ENCODE data around the gene PTGFRN.
A peak's percentile ranks its signal among the peaks of the same experiment; 100 is the strongest.
"Not testable (repeated sequence)": the region's sequence is repeated elsewhere in the genome, so short reads cannot be mapped to it uniquely, and the experiment has no call there.

The PTGFRN gene

DNA sequence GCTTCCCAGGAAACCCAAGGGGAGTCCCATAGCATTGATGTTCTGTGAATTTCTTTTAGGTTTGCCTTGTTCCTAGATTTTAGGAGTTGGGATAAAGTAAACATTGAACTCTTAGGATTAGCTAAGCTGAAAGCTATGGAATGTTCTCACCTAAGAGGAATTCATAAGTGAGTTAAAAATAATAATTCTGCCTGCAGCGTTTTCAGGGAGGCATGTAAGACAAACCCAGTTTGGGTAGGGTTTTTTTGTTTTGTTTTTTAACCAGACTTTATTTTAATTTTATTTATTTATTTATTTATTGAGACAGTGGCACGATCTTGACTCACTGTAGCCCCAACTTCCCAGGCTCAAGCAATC lies 62.9 kb downstream of the PTGFRN start:
- no peak for DNase-seq

GRCh38 chr1:116980309-116980708 lies 70.6 kb downstream of the PTGFRN start:
- not testable (repeated sequence) for DNase-seq

DNA sequence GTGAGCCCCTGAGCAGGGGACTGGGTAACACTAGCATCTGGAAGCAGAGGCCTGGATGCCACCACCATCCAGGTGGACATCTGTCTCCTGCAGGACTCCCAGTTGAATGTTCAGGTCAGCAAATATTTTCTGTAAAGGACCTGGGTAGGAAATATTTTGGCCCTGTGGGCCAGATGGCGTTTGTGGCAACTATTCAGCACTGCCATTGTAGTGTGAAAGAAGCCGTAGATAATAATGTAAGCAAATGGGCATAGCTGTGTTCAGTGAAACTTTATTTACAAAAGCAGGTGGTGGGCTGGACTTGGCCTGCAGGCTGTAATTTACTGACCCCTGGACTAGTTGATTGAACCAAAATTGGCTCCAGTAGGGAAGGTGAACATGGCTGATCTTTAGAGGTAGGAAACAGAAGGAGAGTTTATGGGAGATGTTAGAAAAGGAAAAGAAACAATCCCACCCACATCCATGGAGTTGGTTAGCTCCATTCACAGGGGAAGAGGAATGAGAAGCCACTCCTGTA lies 71.9 kb downstream of the PTGFRN start:
- DNase-seq, result no peak

DNA sequence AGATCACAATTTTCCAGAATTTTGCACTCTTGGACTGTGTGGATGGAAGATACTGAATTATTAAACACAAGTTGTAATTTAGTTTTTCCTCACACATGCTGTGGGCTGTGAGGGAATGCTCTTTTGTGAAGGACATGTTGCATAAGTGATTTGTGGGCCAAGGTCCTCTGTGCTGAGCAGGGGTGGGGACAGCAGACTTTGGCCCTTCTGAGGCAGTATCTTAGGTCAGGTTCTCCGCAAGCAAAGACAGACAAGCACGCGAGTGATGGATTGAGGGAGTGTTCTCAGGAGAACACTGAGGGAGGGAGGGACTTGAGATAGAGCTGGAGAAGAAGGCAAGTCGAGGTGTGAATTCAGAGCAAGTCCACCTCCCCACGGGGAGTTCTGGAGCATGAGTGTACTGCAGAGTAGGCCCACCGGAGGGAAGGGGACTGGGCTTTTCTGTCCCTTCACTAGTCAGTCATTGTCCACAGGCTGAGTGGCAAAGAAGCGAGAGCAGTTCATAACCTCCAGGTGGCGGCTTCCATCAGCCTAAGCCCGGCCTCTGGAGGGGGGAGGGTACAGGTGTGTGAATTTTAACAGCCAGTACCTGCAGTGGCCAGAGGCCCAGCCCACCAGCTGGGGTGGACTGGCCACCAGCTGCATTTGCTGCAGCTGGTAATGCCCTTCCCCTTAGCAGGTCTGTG lies 72.7 kb downstream of the PTGFRN start:
- no peak for DNase-seq

GRCh38 chr1:116983112-116983511 lies 73.4 kb downstream of the PTGFRN start:
- DNase-seq, result no peak

GRCh38 chr1:116983678-116984077 lies 74.0 kb downstream of the PTGFRN start:
- no peak for DNase-seq

- no peak for DNase-seq
These were observed 74.9 kb downstream of the PTGFRN start for GRCh38 chr1:116984406-116985160.

DNA sequence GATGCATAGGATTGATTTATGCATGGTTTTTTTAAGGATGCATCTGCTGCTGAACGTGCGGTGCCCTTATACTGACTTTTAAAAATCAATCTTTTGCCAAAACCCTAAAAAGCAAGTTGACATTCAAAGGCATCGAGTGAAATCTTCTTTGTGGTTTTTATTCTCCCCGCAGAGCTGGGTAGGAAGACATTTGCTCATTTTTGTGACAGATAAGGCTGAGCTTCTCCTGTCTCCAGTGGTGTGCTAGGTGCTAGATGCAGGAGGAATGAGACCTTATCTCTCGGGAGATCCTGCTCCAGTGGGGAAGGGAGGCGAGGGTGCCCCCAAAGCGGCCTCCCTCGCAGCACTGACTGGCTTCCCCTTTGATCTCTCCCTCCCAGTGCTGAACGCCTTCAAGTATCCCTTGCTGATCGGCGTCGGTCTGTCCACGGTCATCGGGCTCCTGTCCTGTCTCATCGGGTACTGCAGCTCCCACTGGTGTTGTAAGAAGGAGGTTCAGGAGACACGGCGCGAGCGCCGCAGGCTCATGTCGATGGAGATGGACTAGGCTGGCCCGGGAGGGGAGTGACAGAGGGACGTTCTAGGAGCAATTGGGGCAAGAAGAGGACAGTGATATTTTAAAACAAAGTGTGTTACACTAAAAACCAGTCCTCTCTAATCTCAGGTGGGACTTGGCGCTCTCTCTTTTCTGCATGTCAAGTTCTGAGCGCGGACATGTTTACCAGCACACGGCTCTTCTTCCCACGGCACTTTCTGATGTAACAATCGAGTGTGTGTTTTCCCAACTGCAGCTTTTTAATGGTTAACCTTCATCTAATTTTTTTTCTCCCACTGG lies 76.9 kb downstream of the PTGFRN start:
- DNase-seq, result no peak

GRCh38 chr1:116987256-116987555 lies 77.5 kb downstream of the PTGFRN start:
- peak in 1 of 3 donors; percentile 21 for DNase-seq

- DNase-seq, result peak in 2 of 3 donors; percentile 24 to 41
These were observed 78.5 kb downstream of the PTGFRN start for GRCh38 chr1:116988248-116988647.

DNA sequence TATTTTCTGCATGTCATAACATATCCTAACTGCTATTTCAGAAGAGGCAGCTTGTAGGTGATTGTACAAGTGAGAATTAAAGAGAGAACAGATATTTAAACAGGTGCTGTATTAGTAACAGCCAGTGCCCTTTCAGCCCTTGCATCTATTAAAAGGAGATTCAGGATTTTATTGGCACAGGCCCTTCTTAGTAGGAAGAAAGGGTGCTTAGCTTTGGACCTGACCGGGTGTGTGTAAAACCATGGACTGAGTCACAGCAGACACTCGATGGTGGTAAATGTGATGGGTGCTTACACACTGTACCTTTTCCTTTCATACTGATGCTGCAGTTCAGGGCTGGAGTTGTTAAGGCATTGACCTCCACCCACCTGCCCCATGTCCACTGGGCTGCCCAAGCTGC lies 79.2 kb downstream of the PTGFRN start:
- DNase-seq, result no peak

DNA sequence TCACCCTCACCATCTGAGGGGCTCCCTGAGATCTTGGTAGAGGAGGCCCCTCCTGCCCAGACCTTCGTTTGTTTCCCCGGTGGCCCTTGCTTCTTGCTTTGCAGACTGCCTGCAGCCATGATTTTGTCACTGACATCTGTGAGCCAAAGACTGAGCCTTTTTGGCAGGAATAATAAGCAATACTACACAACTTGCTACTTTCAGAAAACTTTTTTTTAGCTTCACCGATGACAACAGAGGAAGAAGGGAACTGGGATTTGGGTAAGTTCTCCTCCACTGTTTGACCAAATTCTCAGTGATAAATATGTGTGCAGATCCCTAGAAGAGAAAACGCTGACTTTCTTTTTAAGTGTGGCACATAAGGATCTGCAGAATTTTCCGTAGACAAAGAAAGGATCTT lies 80.1 kb downstream of the PTGFRN start:
- DNase-seq, result peak in 1 of 3 donors; percentile 37

- peak; percentile 83 to 93 (median 91) for DNase-seq
These were observed 81.0 kb downstream of the PTGFRN start for GRCh38 chr1:116990612-116991151.

GRCh38 chr1:116991171-116991845 lies 81.6 kb downstream of the PTGFRN start:
- DNase-seq, result peak; percentile 32 to 63 (median 62)

- no peak for DNase-seq
These were observed 82.2 kb downstream of the PTGFRN start for GRCh38 chr1:116991918-116992317.

DNA sequence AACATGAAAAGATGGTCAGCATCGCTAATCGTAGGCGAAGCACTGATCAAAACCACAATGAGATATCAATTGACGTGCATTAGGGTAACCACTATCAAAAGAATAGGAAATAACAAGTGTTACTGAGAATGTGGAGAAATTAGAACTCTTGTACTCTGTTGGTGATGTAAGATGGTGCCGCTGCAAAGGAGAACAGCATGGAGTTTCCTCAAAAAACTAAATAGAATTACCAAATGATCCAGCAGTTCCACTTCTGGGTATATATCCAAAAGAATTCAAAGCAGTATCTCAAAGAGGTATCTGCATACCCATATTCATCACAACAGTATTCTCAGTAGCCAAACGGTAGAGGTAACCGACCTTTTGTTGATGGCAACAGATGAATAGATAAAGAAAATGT lies 83.6 kb downstream of the PTGFRN start:
- DNase-seq, result peak in 2 of 3 donors; percentile 52 to 59

GRCh38 chr1:116994411-116994810 lies 84.7 kb downstream of the PTGFRN start:
- peak in 2 of 3 donors; percentile 39 to 44 for DNase-seq

- no peak for DNase-seq
These were observed 87.3 kb downstream of the PTGFRN start for GRCh38 chr1:116997066-116997465.

- DNase-seq, result no peak
These were observed 87.9 kb downstream of the PTGFRN start for GRCh38 chr1:116997636-116998035.

GRCh38 chr1:116999596-116999995 lies 89.9 kb downstream of the PTGFRN start:
- DNase-seq, result no peak

DNA sequence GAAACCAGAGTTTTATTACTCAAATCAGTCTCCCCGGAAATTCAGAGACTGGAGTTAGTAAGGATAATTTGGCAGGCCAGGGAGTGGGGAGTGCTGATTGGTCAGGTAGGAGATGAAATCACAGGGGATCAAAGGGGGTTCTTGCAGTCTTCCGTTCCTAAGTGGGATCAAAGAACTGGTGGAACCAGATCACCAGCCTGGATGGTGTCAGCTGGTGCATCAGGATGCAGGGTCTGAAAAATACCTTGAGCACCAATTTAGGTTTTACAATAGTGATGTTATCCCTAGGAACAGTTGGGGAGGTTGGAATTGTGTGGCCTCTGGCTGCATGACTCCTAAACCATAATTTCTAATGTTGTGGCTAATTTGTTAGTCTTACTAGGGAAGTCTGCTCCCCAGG lies 90.4 kb downstream of the PTGFRN start:
- no peak for DNase-seq

- DNase-seq, result peak; percentile 69 to 88 (median 83)
These were observed 91.7 kb downstream of the PTGFRN start, which contains the start of gene CD101 for GRCh38 chr1:117001254-117001927. CD101 (plus strand) TSS chr1:117001760; CDS start chr1:117001818, 58 bp downstream.
